K562 (cell line): ENCODE measurements around the gene MEF2C. TPM values are rescaled to one million over a fixed set of nuclear protein-coding genes. Genes with fewer than 3 reads are reported as not detected.
A peak's percentile ranks its signal among the peaks of the same experiment; 100 is the strongest.

Experiments
- ATAC-seq: fragments of 200-7000 bp; cut with Tn5 transposase; 3 replicates; pipeline ENCODE4 v1.9.1; 2020; ENCODE audit warnings: moderate library complexity
- BruUV-seq: library from RNA; stranded (reverse); fragments of 400-500 nt; replicated peaks from 2 replicates; lab custom pipeline; 2021; lab: Mats Ljungman, UMichigan
- CTCF ChIA-PET: fragments of 300-600 bp; formaldehyde crosslinking; extraction: SDS; loops from one replicate; lab custom pipeline; 2021; ENCODE audit warnings: low intra/inter-chr PET ratio; lab: Yijun Ruan, JAX
- POLR2A ChIA-PET: fragments of 300-600, 350-650 bp; sonication (Branson Sonifier 250); formaldehyde crosslinking; extraction: SDS; loops from one replicate; lab custom pipeline; 2021; ENCODE audit warnings: antibody characterized with exemption, inconsistent platforms; lab: Yijun Ruan, JAX
- DNase-seq, 4 experiments: peaks; one replicate each; pipeline versions ENCODE4 v3.0.0 to v3.0.0-alpha.2; 2011 to 2018; ENCODE audit warnings: low spot score in 3 of 4, mixed read lengths in 3 of 4; ENCODE audit errors: extremely low read depth in 1 of 4
- FAIRE-seq: peaks from 2 replicates; lab custom pipeline; 2011; peaks lifted over from hg19 to GRCh38; lab: Jason Lieb, UNC
- H2AFZ ChIP-seq: 2 replicates; pipeline ENCODE4 v1.6.0; 2011; ENCODE audit warnings: low read depth, low read length, control low read depth, inconsistent platforms
- H3K27ac ChIP-seq: fragments of 200-600 bp; 3 replicates; pipeline ENCODE4 v1.8.0; 2011; ENCODE audit warnings: low read depth, mild to moderate bottlenecking, control low read depth, inconsistent platforms, low read length, moderate library complexity, mixed read lengths; ENCODE audit errors: extremely low read depth
- H3K27me3 ChIP-seq, 2 experiments: fragments of 300-600 bp in 1 of 2; 2 replicates in 1 of 2; 3 replicates in 1 of 2; pipeline versions ENCODE4 v1.6.0 to v1.8.0; 2011; ENCODE audit warnings: inconsistent platforms in 2 of 2, low read length in 2 of 2, mild to moderate bottlenecking in 1 of 2, mixed read lengths in 1 of 2, moderate library complexity in 1 of 2; ENCODE audit not compliant: control insufficient read depth in 2 of 2, insufficient read depth in 2 of 2
- H3K36me3 ChIP-seq: fragments of 300-600 bp; 3 replicates; pipeline ENCODE4 v1.8.0; 2011; ENCODE audit warnings: mild to moderate bottlenecking, low read length, inconsistent platforms; ENCODE audit not compliant: control insufficient read depth, insufficient read depth
- H3K4me1 ChIP-seq, 2 experiments: fragments of 200-600 bp in 1 of 2; replicated peaks in 1 of 2; 2 replicates in 1 of 2; 3 replicates in 1 of 2; pipeline versions ENCODE4 v1.5.1 to v1.8.0; 2011; ENCODE audit warnings: inconsistent platforms in 2 of 2, low read length in 2 of 2, mild to moderate bottlenecking in 1 of 2, mixed read lengths in 1 of 2, moderate library complexity in 1 of 2; ENCODE audit not compliant: control insufficient read depth in 2 of 2, insufficient read depth in 2 of 2
- H3K4me2 ChIP-seq: 2 replicates; pipeline ENCODE4 v1.6.1; 2011; ENCODE audit warnings: low read length, control low read depth, inconsistent platforms, mixed read lengths; ENCODE audit not compliant: insufficient read depth
- H3K4me3 ChIP-seq: fragments of 200-600 bp; sonication (generic), shearing (Covaris generic); 2 replicates; pipeline ENCODE4 v1.5.1; 2016; ENCODE audit warnings: control low read depth, inconsistent platforms
- H3K79me2 ChIP-seq: fragments of 200-600 bp; 3 replicates; pipeline ENCODE4 v1.8.0; 2011; ENCODE audit warnings: low read length, inconsistent platforms; ENCODE audit not compliant: control insufficient read depth, insufficient read depth
- H3K9ac ChIP-seq, 2 experiments: 2 replicates each; pipeline versions ENCODE4 v1.6.0 to v1.6.1; 2011; ENCODE audit warnings: low read depth in 2 of 2, low read length in 2 of 2, control low read depth in 1 of 2, inconsistent platforms in 1 of 2, mild to moderate bottlenecking in 1 of 2, mixed read lengths in 1 of 2; ENCODE audit not compliant: insufficient read depth in 1 of 2
- H3K9me1 ChIP-seq: one replicate; pipeline ENCODE4 v1.6.0; 2011; ENCODE audit warnings: inconsistent platforms, mild to moderate bottlenecking, low read length, moderate library complexity; ENCODE audit not compliant: control insufficient read depth, insufficient read depth
- H3K9me3 ChIP-seq: replicated peaks from 2 replicates; pipeline ENCODE4 v1.5.1; 2011; ENCODE audit warnings: low read depth, low read length, inconsistent platforms; ENCODE audit not compliant: control insufficient read depth, insufficient read depth
- H4K20me1 ChIP-seq: replicated peaks from 2 replicates; pipeline ENCODE4 v1.6.1; 2011; ENCODE audit warnings: low read length, inconsistent platforms, mixed read lengths; ENCODE audit not compliant: control insufficient read depth, insufficient read depth
- MNT ChIP-seq, 2 experiments: fragments of 450-650 bp; conservative IDR thresholded peaks; 2 replicates each; pipeline ENCODE4 v1.6.1; 2017; ENCODE audit warnings: mild to moderate bottlenecking in 2 of 2, moderate library complexity in 2 of 2
- NCOA4 ChIP-seq: fragments of 450-650 bp; IDR thresholded peaks from 2 replicates; pipeline ENCODE4 v1.6.1; 2018; ENCODE audit warnings: mild to moderate bottlenecking; ENCODE audit not compliant: partially characterized antibody
- PML ChIP-seq: IDR thresholded peaks from 2 replicates; pipeline ENCODE4 v1.6.1; 2012; ENCODE audit warnings: low read length, inconsistent platforms
- POLR2B ChIP-seq: fragments of 450-650 bp; IDR thresholded peaks from 2 replicates; pipeline ENCODE4 v1.6.1; 2018; ENCODE audit warnings: low read depth; ENCODE audit not compliant: partially characterized antibody
- RBBP5 ChIP-seq: fragments of 200-600 bp; sonication (generic); IDR thresholded peaks from 2 replicates; pipeline ENCODE4 v1.6.1; 2012; ENCODE audit warnings: borderline replicate concordance, mild to moderate bottlenecking, low read length, control low read depth, inconsistent platforms; ENCODE audit not compliant: insufficient read depth, poor library complexity, severe bottlenecking
- SAFB ChIP-seq: fragments of 200-400 bp; formaldehyde crosslinking; IDR thresholded peaks from 2 replicates; pipeline ENCODE4 v1.6.1; 2017; ENCODE audit warnings: low read depth, low read length, borderline replicate concordance
- STAT5B ChIP-seq: fragments of 250-450 bp; sonication (Bioruptor Pico); IDR thresholded peaks from 2 replicates; pipeline ENCODE4 v1.8.0; 2021; ENCODE audit warnings: mild to moderate bottlenecking, inconsistent platforms
- ZC3H4 ChIP-seq: sonication (generic); formaldehyde crosslinking; IDR thresholded peaks from 2 replicates; pipeline ENCODE4 v1.9.0; 2021; ENCODE audit warnings: missing genetic modification reagents, borderline replicate concordance
- ZNF263 ChIP-seq: sonication (generic); formaldehyde crosslinking; IDR thresholded peaks from 2 replicates; pipeline ENCODE4 v1.8.0; 2022; ENCODE audit warnings: mild to moderate bottlenecking, missing genetic modification reagents, borderline replicate concordance
- ZNF589 ChIP-seq: fragments of 200-800 bp; sonication (Bioruptor generic); IDR thresholded peaks from 2 replicates; pipeline ENCODE4 v1.6.1; 2016; ENCODE audit warnings: low read depth, missing genetic modification characterization, missing compliant biosample characterization
- ZNF655 ChIP-seq: fragments of 250-450 bp; sonication (Bioruptor Pico); IDR thresholded peaks from 2 replicates; pipeline ENCODE4 v1.5.0; 2021
- WGBS: fragments of 100-300 bp; shearing (Covaris generic); methylation state at CpG from one replicate; pipeline ENCODE4 v1.1.6; 2016; ENCODE audit warnings: low coverage, mixed read lengths; ENCODE audit not compliant: insufficient coverage; ENCODE audit errors: missing lambda C conversion rate; 5-methylcytosine and 5-hydroxymethylcytosine counted together
- in situ Hi-C: fragments of 300-500 bp; cut with MboI; formaldehyde crosslinking; loops from 4 replicates; pipeline ENCODE4 v1.15.0; 2018; ENCODE audit warnings: inconsistent platforms, mixed read lengths
- intact Hi-C: fragments of 100-400 bp; cut with micrococcal nuclease; formaldehyde crosslinking; loops from 2 replicates; pipeline ENCODE4 v1.14.2; 2022
- polyA plus RNA-seq, 8 experiments: library from polyadenylated mRNA; depleted of rRNA in 4 of 8; stranded (reverse) in 5 of 8; unstranded in 3 of 8; fragments of >200 nt; fragmentation: Nextera tagmentation in 2 of 8; fragmentation: Illumina TruSeq in 1 of 8; extraction: Ambion mirVana in 2 of 8; extraction: Trizol in 1 of 8; gene quantifications; 2 replicates each; pipeline versions ENCODE4 v1.2.1 to v1.2.3, GENCODE V29; 2011 to 2014; ENCODE audit warnings: inconsistent platforms in 1 of 8, missing spikeins in 1 of 8
- total RNA-seq, 7 experiments: library from RNA; depleted of rRNA in 6 of 7; stranded (reverse); fragments of >200 nt in 6 of 7; fragmentation: Illumina TruSeq in 2 of 7; extraction: Trizol in 2 of 7; gene quantifications; 2 replicates each; pipeline versions ENCODE4 v1.2.1 to v1.2.3, GENCODE V29; 2011 to 2021; ENCODE audit warnings: low replicate concordance in 1 of 7

The MEF2C gene
- total and polyA plus RNA-seq, 9 of the 15 experiments (the other 6 are each of a cell fraction or from before 2014, with no cell fraction given), result 25.1 to 67.8 (median 58.3) TPM

- no peak overlapping the region for H2AFZ ChIP-seq
Observed at GRCh38 chr5:88876714-88877113, 6.3 kb downstream of the MEF2C start.

GRCh38 chr5:88875341-88876234 is 7.4 kb downstream of the MEF2C start:
- Histone ChIP-seq H4K20me1 (no peaks in the 10 kb centered on the region), H3K4me2 (peak overlapping the region; percentile 40; the same call in 1 of the 2 replicates), H3K27ac (peak overlapping the region; percentile 30; the same call in 1 of the 3 replicates), H3K9ac (peak overlapping the region in 1 of 2 experiments; percentile 6; a peak in 1 of 4 replicates), H3K4me1 (peaks cover 0 to 2% of the 10 kb centered on the region in 2 experiments; a peak in 1 of 5 replicates), H3K27me3 (no peaks in the 10 kb centered on the region), H3K4me3 (no peak overlapping the region), H3K9me3 (no peaks in the 10 kb centered on the region), H3K79me2 (peaks cover 96% of the 10 kb centered on the region), H3K36me3 (peaks cover 11% of the 10 kb centered on the region; the same call in 2 of the 3 replicates), H3K9me1 (no peaks in the 10 kb centered on the region), H2AFZ (peak overlapping the region; percentile 10; the same call in 1 of the 2 replicates)
- intact Hi-C loops (no loop called here), in situ Hi-C loops (no loop called here)
- 9% methylated on average over 5 of the region's 5 CpGs for WGBS
- no peak for FAIRE-seq
- ChIA-PET POLR2A (interaction anchor here (0.6 kb wide), 1 partner anchor 39 kb away, joined by 3 read pairs; no protein-coding TSS in a partner anchor), CTCF (no interaction called here)
- DNase-seq, result no peak
- BruUV-seq, result no TSS peak
- peak; percentile 79 for ATAC-seq
- TF ChIP-seq RBBP5, result no peak
- TF ChIP-seq STAT5B, result no peak
- TF ChIP-seq ZNF655 (CRISPR knock-in tag), result no peak
- TF ChIP-seq MNT (conservative IDR thresholded peaks at IDR 0.05), result no peak
- no peak for TF ChIP-seq ZNF263 (CRISPR knock-in tag)
- TF ChIP-seq ZNF589 (CRISPR knock-in tag), result no peak
- 0 out of 2 replicates have a peak, but pooled peaks have one; percentile 29 for TF ChIP-seq PML

More at GRCh38 chr5:88876714-88877113, 6.3 kb downstream of the MEF2C start:
- Histone ChIP-seq H3K9me1 (no peaks in the 10 kb centered on the region), H3K4me2 (no peak overlapping the region), H3K4me3 (no peak overlapping the region), H3K27me3 (no peaks in the 10 kb centered on the region), H4K20me1 (no peaks in the 10 kb centered on the region), H3K27ac (no peak overlapping the region), H3K36me3 (peaks cover 11% of the 10 kb centered on the region; the same call in 2 of the 3 replicates), H3K79me2 (peaks cover 99% of the 10 kb centered on the region), H3K4me1 (peaks cover 0 to 2% of the 10 kb centered on the region in 2 experiments; a peak in 1 of 5 replicates), H3K9ac (no peak overlapping the region), H3K9me3 (no peaks in the 10 kb centered on the region)
- intact Hi-C loops (no loop called here), in situ Hi-C loops (no loop called here)
- POLR2A ChIA-PET, result no interaction called here
- no TSS peak for BruUV-seq
- DNase-seq, result no peak
- no peak for ATAC-seq
- TF ChIP-seq NCOA4 (no peak), POLR2B (no peak), SAFB (no peak), ZC3H4 (no peak)
- WGBS, result 38% methylated on average over 2 of the region's 2 CpGs
- no peak for FAIRE-seq
- CTCF ChIA-PET, result no interaction called here
